Measurements from ENCODE around the gene KCNIP4.

- no peak for TF ChIP-seq CTCF (IDR thresholded peaks at IDR 0.05)
- TF ChIP-seq EP300 (IDR thresholded peaks at IDR 0.05) = no peak
- TF ChIP-seq POLR2A (IDR thresholded peaks at IDR 0.05) = no peak
These were observed 793.2 kb downstream of the KCNIP4 start for GRCh38 chr4:21155367-21155766.

Measured in tibial nerve (tissue), 4 donors.